HCEC 1CT (cell line): ENCODE measurements around the gene TGFBR2.
A peak's percentile ranks its signal among the peaks of the same experiment; 100 is the strongest.

Experiments
- DNase-seq: peaks from one replicate; pipeline ENCODE4 v3.0.0-alpha.2; 2017

Gene TGFBR2

DNA sequence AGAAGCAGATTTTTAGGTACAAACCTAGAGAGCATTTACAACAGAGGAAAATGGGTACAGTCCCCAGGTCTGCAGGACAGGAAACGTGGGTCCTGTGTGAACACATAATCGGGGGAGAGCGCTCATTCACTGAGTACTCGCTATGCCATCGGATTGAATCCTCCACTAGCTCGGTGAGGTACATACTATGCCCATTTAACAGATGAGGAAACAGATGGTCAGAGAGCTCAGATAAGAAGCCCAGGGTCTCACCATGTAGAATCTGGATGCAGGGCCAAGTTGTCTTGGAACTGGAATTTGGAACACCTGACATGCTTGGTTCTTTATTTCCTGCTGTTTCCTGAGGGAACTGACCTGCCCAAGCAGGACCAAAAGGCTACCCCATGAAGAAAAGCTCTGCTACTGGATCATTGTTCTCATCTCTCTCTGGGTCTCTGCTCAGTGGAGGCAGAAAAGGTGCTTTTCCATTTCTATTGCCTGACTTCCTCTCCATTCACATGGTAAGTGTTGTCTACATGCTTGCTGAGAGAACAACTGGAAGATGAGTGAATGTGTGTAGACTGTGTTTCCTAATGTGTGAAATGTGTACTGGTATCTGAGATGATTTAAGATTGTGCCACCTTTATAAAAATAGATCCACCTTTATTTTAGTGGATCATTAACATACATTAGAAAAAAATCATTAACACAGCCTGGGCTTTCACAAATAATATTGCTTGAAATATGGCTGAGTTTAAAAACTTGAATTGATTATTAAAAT, 89.1 kb downstream of the TGFBR2 start:
- DNase-seq, result no peak

DNA sequence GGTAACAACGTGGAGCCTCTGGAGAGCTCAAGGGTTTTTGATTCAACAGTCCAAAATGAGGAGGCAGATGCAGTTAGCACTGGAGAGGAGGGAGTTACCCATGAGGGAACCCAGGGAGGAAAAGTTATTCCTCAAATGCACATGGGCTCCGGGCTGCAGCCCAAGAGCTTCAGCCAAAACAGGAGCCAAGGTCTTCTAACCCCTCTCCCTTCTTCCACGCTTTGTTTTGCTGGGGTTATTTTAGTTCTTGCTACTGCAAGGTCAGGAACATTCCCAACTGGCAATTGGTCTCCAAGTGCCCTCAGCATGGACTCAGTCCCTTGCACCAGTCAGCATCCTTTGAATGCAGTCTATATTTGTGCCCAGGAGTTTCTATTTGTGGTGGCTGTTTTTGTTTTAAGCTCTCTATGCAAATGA, 90.0 kb downstream of the TGFBR2 start:
- DNase-seq, result no peak

DNA sequence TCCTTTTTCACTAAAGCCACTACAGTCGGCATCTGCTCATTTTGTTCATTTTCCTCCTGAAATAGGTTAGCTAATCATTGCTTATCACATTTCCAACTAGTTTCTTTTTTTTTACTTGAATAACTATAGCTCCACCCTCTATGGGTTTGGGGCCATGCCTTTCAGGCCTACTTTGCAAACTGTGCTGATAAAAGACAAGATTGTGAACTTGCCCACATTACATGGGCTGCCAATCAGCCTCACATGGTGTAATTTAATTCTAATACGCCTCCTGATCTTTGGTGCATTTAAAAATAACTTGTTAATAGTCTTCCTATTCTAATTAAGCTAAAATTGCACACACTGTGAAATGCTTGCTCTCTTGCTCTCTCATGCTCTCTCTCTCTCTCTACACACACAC, 90.5 kb downstream of the TGFBR2 start:
- no peak for DNase-seq

DNA sequence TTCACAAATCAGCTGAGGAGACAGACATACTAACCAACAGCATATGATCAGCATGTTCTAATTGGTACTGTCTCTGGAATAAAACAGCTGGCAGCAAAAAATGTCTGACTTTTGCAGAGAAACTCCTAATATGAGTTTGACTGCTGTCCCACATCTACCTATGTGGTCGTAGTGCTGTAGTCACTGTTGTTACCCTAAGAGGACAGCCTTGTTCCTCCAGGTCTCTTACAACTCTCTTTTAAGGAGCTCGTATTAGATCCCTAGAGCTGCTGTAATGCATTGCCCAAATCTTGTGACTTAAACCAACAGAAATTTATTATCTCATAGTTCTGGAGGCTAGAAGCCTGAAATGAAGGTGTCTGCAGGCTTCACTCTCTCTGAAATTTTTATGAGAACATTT, 92.1 kb downstream of the TGFBR2 start:
- DNase-seq, result no peak

DNA sequence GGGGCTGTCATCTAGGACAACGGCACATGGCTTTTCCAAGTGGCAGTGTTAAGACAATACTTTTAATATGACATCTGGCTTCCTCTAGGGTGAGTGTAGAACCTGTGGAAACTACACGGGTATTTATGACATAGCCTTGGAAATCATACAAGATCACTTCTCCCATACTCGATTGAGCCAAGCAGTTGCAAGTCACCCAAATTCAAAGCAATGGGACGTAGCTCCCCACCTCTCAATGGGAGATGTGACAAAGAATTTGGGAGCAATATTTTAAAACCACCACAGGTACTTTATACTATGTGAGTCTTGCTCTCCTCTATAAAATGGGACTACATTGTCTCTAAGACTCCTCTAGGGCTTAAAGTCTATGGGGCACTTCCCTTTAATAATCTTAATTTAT, 93.5 kb downstream of the TGFBR2 start:
- DNase-seq, result no peak

DNA sequence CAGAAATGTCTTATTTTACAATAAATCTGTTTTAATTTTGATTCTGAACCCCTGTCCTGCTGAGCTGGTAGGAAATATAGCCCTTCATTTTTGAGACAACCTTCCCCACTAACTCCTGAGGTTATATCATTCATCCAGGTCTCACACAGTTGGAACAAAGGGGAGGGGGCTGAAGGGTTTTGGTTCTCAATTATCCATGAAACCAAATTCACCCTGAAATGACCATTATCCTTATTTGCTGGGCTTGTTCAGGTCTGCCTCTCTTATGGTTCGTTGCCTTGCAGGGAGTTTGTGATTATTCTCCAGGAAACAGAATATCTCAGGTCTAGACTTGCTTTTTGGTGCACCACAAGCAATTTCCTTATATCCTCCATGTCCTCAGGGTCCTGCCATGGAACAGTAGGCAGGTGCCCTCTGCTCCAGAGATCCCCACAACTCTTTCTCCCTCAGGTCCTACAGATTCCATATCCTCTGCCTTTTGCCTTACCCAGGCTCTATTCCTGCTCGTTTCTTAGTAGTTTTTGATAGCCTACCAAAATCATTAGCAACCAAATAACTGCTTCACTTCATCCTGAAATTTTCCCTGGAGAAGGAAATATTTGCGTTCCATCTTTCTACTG, 94.4 kb downstream of the TGFBR2 start:
- no peak for DNase-seq

DNA sequence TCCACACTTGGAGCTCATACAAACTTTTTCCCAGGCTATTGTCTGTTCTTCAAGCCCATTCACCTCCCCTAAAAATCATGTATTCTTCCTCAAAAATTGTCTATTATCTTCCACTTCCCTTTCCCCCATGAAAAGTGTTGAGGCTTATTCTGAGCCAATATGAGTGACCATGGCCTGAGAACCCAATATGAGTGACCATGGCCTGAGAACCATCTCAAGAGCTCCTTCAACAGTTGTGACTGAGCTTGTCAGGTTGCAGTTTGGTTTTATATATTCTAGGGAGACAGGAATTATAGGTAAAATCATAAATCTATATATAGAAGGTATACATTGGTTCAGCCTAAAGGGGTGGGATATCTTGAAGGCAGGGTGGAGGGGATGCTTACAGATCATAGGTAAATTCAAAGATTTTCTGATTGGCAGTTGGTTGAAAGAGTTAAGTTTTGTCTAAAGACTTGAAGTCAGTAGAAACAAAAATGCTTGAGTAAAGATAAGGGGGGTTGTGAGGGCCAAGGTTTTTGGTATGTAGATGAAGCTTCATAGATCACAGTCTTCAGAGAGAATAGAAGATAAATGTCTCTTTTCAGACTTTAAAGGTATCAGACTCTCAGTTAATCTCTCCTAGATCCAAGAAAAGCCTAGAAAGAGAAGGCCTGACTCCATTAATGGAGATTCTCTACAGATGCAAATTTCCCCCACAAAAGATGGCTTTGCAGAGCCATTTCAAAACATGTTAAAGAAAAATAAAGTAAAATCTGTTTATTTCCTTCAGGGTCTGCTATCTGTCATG, 95.8 kb downstream of the TGFBR2 start:
- no peak for DNase-seq

DNA sequence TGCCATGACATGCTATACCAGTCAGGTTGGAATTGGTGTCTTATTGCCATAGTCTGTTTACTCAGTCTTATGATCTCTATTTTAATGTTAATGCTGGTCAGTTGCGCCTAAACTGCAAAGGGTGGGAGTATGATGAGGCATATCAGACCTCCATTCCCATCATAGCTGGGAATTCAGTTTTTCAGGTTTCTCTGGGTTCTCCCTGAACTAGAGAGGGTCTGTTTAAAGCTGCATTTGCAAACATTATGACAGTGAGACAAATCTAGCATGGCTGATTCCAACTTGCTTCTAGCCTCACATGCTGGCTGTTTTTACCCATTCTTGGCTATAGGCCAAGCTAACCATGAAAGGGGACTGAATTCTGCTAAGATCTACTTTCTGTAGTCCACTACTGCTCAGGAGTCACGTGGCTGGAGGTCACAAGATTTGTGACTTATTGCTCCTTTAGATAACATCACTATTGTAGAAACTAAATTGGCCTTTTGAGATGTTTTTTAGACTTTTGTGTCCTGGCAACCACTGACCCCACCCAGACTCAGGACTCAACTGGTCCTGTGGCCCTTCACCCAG, 96.5 kb downstream of the TGFBR2 start:
- DNase-seq, result no peak

DNA sequence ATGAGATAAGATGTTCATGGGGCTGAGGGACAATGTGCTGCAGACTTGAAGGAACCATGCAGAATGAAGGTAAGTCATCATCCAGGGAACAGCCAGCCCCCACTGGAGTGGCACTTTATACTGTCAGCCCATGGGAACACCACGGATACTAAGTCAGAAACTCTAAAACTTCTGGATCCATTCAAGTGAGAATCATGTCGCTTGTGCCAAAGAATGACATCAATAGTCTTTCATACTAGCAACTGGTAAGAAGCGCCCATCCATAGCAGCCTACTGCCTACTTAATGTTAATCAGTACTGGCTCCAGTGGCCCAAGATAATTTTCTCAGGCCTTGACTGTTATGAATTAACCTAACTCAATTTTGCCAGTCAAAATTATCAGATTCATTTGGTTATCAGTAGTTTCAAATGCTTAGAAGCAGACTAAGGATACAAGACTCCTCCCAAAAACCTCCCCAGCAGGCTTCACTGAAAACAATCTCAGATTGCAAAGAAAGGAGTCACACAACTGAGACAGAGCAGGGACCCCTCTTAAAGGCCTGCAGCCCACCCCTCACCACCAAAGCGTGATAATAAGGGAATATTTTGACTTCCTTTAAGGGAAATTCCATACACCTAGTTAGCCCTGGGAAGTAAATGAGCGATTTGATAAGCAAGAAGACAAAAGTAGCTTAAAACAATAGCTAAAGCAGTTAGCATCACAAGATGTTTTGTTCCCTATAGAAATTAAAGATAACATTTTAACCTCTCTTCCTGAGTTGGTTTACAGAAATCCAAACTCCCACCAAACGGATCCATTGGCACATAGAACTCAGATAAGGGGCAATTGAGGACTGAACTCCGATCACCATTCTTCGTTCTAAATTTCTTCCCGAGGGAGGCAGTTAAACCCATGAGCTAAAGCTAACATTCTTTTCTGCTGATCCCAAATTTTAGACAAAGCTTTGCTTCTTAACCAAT, 98.8 kb downstream of the TGFBR2 start:
- no peak for DNase-seq

DNA sequence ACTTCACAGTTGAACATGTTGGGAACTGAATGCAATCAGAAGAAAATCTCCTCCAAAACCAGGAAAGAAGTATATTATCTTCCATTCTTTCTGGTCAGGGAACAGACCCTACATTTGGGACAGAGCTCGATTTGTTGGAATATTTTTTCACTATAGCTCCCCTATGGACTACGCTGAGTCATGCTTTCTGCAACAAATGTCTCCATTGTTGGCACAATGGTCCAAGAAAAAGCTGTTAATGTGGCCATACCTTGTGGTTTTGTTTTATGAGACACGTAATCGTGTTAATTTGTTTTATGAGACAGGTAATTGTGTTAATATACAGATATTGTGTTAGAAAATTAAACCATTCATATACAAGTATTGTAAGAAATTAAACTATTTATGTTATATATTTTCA, 101.4 kb downstream of the TGFBR2 start:
- no peak for DNase-seq

DNA sequence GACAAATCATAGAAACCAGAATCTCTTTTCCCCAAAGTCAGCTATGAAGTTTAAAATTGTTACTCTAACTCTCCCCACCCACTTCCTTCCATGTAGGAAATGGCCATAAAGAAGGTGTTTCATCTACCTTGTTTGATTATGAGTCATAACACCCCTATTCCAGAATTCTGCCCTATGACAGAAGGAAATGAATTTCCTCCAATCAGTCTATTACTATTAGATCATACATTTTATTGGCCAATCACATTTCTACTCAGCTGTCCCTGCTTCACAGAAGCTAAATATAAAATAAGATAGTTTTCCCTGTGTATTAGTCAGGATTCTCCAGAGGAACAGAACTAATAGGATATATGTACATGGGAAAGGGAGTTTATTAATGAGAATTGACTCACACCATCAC, 102.1 kb downstream of the TGFBR2 start:
- no peak for DNase-seq

DNA sequence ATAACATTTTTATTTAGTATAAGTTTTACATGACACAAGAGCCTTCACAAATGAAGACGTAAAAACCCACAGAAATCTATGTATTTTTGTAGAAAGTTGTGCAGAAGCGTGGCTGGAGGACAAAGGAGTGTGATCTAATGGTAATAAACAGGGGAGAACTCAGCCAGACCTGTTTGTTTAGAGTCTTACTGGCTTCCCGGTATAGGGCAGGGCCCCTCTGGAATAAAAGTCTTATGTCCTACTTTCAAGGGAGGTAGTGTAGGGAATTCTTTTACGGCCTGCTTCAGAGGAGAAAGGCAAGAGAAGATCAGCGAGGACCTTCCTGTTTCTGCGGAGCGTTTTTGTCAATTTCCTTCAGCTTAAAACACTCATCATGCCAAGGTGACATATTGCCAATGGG, 103.6 kb downstream of the TGFBR2 start:
- DNase-seq, result no peak

DNA sequence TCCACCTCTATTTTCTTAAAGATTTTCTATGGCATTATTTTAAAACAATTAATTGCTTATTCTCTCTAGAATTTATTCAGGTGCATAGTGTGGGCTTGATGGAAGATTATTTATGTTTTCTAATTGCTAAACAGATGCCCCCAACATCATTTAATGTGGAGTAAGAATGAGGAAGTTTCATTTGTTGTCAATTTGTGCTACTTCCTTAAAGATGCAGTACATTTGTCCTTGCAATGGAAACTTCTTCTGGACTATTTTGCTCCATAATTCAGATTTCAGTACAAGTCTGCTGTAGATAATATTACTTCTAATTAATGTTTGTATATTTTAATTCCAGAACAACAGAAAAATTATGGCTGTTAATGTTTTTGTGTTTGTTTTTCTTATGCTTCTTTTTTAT, 104.8 kb downstream of the TGFBR2 start:
- DNase-seq, result no peak

DNA sequence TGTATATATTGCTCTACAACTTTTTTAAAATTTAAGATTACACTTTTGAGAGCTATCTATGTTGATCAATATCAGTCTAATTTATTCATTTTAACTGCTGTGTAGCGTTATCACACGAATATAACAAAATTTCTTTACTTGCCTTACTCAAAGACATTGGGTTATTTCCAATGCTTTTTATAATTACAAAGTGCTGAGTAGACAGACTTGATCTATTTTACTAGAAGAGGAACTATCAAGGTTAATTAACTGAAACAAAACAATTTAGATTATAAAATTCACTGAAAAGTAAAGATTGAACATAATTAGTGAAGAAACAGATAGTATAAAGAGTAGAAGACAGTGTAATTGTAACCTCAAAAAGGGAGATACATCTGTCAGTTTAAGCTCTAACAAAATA, 105.5 kb downstream of the TGFBR2 start:
- no peak for DNase-seq

DNA sequence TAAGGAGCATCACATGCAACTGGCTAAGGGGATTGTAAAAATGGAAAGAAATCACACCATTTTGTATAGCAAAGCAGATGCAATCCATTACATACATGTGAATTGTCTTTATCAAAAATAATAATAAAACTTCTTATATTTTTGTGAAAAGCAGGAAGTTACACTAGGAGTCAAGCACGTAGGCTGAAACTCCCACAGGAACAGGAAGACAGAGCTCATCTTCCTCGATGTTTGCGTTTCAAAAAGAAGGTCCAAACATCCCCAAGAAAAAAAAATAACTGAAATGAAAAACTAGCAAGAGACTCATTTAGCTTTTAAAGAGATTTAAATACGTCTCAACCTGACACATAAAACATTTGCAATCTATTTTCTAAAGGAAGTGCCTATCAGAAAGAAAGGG, 106.6 kb downstream of the TGFBR2 start:
- no peak for DNase-seq

DNA sequence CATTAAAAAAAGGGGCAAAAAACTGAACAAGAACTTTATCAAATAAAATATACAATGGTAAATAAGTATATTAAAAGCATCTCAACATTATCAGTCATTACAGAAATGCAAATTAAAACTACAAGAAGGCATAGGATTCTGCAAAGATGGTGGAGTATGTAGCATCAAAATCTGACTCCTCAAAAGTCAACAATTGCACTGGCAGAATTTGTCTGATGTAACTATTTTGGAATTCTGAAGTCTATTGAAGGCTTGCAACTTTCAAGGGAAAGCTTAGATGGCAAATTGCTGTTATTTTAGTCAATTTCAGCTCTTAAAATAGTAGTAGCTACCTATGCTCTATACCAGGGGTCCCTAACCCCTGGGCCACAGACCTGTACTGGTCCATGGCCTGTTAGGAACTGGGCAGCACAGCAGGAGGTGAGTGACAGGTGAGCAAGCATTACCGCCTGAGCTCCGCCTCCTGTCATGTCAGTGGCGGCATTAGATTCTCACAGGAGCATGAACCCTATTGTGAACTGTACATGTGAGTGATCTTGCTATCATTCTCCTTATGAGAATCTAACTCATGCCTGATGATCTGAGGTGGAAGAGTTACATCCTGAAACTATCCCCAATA, 107.6 kb downstream of the TGFBR2 start:
- DNase-seq, result no peak

DNA sequence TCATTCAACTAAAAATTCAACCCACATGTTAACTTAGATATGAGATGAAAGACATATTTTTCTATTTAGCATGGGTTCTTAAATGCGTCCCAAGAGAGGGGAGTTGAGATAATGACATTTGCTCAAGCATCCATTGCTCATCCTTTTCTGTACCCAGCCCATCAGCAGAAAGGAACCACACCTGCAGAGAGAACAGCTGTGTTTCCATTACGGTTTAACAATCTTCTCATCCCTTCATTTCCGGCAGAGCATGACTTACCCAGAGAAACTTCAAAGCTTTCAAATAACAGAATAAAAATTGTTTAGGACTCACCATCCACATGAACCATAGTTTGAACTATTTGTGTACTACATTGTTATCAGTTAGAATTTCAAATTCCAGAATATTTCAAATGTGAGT, 113.1 kb downstream of the TGFBR2 start:
- no peak for DNase-seq

DNA sequence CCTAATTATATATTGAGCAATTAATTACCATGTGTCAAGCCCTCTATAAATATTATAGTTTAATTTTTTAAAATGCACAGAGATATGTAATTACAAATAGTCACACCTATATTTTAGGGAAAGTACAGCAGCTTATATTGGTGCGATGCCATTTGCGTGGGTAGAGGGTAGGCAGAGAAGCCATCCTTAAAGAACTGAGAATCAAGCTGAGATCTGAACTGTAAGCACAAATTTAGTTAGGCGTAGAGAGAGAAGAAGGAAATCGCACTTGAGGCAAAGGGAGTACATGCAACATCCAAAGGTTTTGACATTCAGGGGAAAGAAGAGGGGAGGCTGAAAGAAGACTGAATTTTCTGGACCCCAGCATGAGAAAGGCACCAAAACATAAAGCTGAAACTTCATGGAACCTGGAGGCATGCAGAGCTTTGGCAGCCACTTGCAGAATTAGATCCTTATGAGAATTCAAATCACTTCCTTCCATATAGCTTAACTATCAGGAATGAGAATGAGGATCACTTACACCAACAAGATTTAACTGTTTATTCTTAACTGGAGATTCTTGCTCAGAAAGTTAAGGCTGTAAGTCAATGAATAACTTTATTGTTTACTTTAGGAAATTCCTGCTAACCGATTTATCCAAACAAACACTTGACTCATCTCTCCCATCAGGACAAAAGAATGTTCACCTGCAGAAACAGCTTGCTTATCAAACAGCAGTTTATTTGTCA, 114.3 kb downstream of the TGFBR2 start:
- DNase-seq, result peak; percentile 92

DNA sequence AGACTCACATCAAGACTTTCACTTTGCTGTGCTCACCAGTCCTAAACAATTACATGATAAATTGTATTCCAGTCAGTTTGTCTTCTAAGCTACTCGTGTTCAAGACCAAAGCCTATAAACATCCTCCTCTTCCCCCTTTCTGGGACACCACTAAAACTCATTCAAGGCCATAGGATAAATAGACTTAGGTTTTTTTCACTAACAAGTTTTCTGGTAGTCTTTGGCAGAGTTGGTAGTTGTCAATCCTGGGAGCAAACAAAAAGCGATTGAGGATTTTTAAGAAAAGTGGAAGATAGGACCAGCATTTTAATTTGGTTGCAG, 114.9 kb downstream of the TGFBR2 start:
- no peak for DNase-seq

DNA sequence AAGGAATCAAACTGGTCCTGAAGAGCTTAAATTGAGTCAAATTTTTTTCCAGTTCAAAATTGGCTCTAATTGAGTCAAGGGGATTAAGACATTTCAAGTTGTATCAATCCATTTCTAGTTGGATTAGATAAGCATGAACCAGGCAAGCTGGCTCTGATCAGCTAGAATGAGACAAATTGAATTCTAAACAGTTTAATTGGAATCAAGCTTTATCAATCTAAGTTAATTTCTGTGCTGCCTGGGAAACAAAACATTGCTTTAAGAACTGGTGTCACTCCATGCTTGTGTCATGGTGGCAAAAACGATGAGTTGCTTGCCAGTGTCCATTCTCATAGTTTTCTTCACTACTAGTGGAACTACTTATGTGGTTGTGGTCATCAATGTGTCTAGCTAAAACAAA, 116.8 kb downstream of the TGFBR2 start:
- no peak for DNase-seq

DNA sequence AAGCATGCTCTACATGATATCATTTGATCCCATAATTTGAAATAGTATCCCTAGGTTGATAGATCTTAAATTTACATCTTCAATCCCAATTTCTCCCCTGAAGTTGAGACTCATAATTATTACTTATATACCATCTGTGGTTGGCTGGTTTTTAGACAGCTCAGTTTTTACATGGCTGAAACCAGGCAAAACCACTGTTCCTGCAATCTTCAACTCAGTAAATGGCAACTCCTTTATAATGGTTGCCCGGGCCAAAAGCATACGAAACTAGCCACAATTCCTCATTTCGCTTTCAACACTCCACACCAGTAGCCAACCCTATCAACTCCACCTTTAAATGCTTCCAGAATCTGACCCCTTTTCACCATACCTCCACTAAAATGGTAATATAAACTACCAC, 118.5 kb downstream of the TGFBR2 start:
- no peak for DNase-seq

DNA sequence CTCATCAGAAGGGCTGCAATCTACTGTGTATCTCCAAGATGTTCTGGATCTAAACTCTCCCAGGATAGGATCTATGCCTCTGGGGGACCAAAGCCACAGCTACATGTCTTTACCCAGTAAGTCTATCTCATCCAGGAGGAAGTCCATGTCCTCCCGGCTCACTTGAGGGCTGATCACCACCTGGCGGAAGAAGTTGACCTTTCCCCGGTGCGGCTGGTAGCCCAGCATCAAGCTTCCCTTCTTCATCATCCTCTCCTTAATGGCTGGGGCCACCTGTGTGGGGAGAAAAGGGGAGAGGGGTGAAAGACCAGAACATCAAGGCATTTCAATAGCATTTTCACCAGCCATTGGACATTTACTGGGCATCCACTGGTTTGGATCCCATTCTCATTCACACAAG, 121.7 kb downstream of the TGFBR2 start:
- DNase-seq, result no peak
